GM21717 (cell line): ENCODE measurements around the gene PLD2.

Source experiments
- ATAC-seq: cut with Tn5 transposase; IDR thresholded peaks from one replicate; pipeline ENCODE4 v1.9.1; 2021; ENCODE audit warnings: mild to moderate bottlenecking, moderate library complexity; ENCODE audit not compliant: unreplicated experiment

Gene PLD2

DNA sequence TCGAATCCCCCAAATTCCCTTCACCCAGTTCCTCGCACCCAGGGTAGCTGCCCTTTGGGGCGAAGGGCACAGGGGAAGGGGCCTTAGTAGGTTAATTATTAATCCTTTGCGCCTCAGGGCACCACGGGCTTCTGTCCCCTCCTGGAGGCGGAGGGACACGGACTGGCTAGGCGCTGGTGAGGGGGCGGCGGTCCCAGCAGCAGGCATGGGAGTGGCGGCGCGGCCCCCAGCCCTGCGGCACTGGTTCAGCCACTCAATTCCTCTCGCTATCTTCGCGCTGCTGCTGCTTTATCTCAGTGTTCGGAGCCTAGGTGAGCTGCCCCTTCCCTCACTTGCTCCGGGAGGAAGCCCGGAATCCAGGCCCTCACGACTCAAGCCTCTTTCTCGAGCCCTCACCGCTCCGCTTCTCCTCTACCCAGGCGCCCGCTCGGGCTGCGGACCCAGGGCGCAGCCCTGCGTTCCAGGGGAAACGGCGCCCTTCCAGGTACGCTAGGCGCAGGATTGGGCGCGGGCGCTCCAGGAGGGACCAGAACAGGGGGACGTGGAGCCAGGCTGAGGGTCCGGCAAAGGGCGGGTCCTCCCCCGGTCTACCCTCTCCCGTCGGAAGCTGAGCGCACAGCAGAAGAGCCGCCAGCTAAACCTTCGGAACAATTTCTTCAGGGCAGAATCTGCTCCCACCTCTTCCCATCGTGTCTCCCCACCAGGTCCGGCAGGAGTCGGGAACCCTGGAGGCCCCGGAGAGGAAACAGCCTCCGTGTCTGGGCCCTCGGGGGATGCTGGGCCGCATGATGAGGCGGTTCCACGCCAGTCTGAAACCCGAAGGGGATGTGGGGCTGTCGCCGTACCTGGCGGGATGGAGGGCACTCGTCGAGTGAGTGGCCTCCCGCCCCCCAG lies 17.9 kb upstream of the PLD2 start, which contains the start of gene GLTPD2:
Gene GLTPD2 (plus strand): TSS at position 158 of the 894 bp plus-strand sequence. CDS start 48 bp downstream, at position 206.
- peak; percentile 14 for ATAC-seq

DNA sequence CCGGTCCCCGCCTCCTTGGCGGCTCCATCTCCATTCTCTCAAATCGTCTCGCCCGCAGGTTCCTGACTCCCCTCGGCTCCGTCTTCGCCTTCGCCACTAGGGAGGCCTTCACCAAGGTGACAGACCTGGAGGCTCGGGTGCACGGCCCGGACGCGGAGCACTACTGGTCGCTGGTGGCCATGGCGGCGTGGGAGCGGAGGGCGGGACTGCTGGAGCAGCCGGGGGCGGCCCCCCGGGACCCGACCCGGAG lies 17.3 kb upstream of the PLD2 start:
- ATAC-seq = peak; percentile 27

DNA sequence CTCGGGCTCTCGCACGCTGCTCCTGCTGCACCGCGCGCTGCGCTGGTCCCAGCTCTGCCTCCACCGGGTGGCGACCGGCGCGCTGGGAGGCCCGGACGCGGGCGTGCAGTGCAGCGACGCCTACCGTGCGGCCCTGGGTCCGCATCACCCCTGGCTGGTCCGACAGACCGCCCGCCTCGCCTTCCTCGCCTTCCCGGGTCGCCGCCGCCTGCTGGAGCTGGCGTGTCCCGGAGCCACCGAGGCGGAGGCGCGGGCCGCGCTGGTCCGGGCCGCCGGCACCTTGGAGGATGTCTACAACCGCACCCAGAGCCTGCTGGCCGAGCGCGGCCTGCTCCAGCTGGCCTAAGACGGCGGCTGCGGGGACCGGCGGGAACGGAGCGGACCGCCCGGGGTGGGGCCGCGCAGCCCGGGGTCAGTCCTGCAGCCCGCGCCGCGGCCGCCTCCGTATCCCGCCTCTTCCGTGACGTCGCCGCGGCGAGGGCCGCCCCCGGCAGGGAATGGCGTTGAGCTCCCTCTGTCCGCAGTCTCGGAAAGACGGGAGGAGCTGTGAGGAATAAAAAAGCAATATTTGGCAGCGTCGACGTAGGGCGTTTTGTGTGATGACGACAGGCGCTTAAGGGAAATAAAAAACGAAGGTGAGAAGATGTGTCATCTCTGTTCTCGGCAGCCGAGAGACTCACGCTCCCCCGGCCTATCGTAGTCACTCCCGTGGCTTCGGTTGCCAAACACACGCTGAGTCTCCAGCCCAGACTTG lies 16.8 kb upstream of the PLD2 start:
- ATAC-seq = peak; percentile 68

DNA sequence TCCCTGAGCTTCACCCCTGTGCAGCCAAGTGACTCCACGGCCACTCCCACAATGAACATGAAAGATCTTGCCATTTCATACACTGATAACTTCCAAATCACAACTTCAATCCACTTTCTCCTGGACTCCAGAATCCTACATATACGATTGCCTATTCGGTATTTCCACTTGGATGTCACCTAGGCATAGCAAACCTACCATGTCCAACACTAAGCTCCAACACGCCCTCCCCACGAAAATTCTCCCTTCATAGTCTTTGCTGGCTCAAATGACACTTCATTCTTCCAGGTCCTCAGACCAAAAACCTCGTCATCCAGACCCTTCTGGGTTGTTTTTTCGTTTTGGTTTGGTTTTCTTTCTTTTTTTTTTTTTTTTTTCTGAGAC lies 16.3 kb upstream of the PLD2 start:
- ATAC-seq = no peak

DNA sequence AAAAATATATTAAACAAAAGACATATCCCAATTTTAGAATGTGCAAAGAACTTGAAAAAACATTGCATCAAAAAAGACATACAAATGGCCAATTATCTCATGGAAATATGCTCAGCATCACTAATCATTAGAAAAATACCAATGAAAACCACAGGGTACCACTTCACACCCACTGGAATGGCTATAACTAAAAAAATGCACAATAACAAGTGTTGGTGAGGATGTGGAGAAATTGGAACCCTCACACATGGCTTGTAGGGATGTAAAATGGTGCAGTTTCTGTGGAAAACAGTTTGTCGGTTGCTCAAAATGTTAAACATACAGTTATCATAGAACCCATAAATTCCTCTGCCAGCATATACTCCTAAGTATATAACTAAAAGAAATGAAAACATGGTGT lies 11.8 kb upstream of the PLD2 start:
- no peak for ATAC-seq

DNA sequence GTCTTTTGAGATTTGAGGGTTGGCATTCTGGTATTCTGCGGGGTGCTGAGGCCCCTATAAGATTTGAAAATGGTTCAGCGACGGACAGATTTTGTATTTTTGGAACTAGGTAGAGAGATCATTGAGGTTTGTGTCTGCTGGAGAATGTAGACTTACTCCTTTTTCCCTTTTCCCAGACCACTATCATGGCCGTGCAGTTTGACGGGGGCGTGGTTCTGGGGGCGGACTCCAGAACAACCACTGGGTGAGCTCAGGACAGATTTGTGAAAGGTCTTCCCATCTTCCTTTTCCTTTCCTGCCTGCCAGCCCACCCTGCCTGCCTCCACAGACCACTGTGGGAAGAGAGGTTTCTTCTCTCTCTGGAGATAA lies 10.4 kb upstream of the PLD2 start:
- ATAC-seq = no peak

DNA sequence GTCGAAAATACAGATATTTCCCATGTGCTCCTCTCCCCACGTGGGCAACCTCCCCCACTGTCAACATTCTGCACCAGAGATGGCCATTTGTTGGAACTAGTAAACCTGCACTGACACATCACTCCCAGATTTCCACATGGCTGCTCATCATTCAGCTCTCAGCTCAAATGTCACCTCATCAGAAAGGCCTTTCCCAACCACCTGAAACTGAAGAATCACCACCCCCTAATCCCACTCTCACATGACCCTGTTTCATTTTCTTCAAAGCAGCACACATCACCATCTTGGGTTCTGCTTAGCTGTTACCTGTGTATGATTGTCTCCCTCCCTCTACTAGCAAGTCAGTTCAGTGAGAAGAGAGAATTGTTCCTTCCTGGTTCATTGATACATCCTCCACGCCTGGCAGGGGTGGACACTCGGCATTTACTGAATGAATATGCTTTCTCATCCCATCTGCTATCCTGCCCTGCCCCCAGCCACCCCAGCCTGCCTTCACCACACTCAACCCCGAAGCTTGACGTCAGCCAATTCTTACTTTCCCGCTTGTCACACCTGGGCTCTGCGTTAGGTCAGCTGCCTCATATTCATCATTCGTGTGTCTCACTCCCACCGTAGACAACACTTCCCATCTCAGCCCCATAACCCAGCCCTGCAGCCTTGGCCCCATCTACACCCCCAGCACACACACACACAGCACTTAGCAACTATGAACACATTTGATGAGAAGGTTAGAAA lies 6.3 kb upstream of the PLD2 start:
- ATAC-seq = no peak

DNA sequence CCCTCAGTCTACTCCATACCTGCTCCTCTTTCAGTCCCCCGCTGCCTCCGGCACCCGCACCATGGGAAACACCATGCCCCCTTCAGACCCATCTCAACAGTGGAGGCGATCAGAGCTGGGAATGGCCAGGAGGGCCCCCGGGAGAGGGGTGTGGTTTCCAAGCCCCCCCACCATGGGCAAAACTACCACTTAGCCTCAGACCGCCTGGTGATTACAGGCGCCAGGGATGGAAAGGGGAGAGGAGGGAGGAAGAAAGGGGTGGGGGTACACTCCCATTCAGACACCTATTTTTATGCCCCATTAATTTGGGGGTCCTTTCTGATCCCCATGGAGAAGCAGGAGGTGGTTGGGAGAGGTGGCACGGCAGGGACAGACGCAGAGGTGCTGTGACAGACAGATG lies 4.7 kb upstream of the PLD2 start, which contains the start of gene C17orf114:
Gene C17orf114 (minus strand): TSS at position 101 of the 400 bp plus-strand sequence.
- no peak for ATAC-seq

DNA sequence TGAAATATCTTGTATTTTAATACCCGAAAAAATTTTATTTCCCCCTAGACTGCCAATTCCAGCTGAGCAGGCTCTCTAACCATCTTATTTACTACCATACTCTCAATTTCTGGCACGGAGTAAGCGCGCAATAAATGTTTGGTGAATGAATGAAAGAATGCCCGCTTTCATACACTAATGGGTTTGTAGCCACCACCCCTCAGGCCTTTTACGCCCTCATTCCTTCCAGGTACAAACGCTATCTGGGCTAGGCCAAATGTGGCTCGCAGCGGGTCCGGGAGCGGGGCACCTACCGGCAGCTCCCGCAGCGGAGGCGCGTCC lies 536 bp upstream of the PLD2 start:
- ATAC-seq = peak; percentile 13

DNA sequence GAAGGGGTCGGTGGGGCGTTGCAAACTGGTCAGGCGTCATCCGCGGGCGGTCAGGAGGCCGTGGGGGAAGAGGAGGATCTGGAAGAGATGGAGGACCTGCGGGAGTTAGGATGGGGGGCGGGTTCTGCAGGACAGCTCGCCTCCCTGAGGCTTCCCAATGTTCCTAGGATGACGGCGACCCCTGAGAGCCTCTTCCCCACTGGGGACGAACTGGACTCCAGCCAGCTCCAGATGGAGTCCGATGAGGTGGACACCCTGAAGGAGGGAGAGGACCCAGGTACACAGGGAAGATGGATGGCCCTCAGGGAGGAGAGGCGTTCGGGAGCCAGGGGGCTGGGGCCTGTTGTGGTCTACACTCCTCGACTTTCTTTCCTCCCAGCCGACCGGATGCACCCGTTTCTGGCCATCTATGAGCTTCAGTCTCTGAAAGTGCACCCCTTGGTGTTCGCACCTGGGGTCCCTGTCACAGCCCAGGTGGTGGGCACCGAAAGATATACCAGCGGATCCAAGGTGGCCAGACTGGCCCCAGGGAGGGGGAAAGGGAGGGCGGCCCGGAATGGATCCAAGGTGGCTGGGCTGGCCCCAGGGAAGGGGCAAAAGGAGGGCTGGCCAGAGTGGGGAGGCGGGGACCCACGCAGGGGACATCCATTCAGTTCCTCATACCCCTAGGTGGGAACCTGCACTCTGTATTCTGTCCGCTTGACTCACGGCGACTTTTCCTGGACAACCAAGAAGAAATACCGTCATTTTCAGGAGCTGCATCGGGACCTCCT lies 839 bp downstream of the PLD2 start:
- ATAC-seq = peak; percentile 5

DNA sequence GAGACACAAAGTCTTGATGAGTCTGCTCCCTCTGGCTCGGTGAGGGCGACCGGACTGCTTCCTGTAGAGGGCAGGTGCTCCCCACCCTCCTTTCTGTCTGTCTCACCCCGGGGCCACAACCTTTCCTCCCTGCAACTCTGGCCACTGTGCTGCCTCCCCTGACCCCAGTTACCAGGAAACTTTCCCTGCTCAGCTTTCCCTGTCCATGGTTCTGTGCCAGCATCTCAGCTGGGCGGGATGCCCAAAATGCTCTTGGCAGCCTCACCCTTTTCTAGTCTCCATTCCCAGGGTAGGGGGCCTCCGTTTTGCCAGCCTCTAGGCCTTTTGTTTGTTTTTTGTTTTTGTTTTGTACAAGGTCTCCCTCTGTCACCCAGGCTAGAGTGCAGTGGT lies 1.4 kb downstream of the PLD2 start:
- ATAC-seq = no peak

DNA sequence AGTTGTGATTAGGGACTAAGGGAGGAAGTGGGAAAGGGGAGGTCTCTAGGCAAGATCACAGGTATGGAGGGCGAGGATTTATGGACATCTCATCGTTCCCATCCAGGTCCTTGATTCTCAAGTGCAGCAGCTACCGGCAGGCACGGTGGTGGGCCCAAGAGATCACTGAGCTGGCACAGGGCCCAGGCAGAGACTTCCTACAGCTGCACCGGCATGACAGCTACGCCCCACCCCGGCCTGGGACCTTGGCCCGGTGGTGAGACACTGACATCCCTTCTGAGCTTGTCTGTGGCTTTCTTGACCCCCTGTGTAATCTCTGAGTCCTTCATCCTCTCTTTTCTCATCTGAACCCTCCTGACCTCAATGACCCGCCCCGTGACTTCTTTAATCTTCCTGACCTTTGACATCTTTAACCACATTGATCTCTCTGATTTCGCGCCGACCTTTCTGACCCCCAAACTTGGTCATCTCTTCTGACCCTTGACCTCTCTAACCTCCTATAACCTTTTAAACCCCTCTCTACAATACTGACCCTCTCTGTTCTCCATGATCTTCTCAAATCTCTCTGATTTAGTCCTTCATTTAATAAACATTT lies 3.8 kb downstream of the PLD2 start:
- no peak for ATAC-seq

DNA sequence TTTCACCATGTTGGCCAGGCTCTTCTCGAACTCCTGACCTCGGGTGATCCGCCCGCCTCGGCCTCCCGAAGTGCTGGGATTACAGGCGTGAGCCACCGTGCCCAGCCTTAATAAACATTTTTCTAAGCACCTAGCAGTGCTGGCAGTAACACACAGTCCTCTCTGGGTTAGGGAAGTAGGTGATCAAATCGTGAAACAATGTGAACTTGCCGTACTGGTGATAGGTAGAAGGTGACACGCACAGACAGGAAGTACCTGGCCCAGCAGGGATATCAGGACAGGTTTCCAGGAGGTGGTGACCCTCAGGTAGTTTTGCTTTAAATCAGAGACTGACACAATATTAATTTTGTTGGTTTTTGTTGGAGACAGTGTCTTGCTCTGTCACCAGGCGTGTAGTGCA lies 4.5 kb downstream of the PLD2 start:
- ATAC-seq = no peak

DNA sequence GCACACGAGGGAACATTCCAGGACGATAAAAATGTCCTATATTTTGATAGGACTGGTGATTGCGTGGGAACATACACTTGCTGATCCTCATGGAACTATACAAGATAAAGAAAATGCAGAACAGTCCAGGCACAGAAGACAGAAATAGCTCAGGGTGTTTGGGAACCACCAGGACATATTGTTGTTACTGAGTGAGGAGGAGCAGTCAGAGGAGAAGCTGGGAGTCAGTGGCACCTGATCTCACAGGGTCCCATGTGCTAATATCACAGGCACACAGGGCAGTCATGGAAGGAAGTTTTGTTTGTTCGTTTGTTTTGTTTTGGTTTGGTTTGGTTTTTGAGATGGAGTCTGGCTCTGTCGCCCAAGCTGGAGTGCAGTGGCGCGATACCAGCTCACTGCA lies 5.7 kb downstream of the PLD2 start:
- ATAC-seq = no peak

DNA sequence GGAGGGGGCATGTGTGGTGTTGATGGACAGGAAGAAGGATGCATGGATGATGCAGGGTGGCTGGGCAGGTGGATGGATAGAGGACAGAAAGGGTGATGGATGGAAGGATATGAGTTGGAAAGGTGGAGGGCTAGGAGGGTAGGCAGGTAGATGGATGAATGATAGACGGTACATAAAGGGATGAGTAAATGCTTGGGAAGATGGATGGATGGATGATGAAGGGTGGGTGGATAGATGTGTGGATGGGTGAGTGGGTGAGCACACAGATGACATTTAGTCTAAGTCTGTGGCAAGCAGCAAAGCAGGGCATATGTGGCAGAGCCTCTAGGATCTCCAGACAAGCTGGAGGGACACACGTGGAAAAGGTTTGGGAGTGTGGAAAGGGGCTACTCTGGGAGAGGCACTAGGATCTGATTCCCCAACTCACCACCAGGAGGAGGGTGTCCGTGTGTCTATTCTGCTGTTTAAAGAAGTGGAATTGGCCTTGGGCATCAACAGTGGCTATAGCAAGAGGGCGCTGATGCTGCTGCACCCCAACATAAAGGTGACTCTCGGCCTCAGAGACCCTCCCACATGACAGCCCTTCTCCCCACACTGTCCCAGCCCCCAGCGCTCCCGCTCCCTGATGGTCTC lies 8.2 kb downstream of the PLD2 start:
- no peak for ATAC-seq

DNA sequence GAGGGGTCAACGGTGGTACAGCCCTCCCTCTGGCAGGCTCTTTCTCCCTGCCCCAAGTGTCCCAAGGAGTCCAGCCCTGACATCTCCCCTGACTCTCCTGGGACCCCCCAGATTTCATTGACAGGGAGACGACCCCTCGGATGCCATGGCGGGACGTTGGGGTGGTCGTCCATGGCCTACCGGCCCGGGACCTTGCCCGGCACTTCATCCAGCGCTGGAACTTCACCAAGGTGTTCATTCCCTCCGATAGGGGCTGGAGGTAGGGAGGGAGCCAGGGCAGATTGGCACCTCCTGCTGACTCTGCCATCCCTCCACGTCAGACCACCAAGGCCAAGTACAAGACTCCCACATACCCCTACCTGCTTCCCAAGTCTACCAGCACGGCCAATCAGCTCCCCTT lies 9.9 kb downstream of the PLD2 start:
- no peak for ATAC-seq

DNA sequence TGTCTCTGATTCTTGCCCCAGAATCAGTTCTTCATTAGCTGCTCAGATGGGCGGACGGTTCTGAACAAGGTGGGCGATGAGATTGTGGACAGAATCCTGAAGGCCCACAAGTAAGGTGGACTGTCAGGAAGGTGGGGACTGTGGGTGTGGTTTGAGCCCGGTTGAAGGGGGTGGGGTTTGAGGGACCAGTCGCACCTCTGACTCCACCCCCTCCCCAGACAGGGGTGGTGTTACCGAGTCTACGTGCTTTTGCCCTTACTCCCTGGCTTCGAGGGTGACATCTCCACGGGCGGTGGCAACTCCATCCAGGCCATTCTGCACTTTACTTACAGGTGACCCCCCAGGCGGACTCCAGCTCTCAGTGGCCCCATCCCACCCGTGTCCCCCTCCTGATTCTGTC lies 11.3 kb downstream of the PLD2 start:
- ATAC-seq = no peak

DNA sequence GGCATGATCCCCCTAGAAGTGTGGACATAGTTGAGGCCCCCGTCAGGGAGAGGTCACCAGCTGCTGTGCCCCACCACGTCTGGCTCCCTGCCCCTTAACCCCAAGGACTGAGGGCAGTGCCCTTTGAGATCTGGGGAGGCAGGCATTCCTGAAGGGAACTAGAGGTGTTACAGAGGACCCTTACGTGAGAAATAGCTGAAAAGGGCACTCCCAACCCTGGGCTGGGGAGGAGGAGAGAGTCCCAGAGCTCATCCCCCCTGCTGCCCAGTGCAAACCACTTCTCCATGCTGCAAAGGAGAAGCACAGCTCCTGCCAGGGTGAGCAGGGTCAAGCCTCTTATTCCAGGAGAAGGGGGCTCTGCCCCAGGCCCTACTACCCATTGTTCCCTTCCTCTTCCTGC lies 15.9 kb downstream of the PLD2 start:
- ATAC-seq = no peak

DNA sequence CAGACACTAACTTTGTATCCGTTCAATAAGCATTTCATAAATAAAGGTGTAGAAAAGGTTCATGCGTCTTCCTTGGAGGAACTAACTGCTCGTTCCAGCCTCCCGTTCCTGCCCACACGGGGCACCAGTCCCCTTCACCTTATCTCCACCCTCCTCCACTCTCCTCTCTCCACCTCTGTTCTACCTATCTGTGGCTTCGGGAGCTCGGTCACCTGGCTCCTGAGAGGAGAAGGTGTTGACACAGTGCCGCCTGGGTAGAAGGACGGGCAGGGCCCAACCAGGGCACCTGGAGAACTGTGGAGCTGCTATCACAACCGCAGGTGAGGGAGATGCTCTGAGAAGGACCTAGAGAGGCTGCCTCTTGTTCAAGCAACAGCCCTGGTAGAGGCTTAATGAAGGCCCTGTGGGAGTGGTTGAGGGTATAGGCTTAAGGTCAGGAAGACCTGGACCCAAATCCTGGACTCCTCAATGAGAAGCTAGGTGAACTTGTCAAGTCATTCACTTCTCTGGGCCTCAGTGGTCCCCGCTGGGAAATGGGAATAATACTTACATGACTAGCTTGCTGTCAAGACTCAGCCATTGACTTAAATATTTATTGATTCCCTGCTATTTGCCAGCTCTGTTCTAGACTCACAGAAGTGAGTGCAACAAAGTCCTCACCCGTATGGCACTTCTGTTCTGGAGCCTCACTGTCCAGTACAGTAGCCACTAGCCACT lies 16.6 kb downstream of the PLD2 start:
- ATAC-seq = no peak

DNA sequence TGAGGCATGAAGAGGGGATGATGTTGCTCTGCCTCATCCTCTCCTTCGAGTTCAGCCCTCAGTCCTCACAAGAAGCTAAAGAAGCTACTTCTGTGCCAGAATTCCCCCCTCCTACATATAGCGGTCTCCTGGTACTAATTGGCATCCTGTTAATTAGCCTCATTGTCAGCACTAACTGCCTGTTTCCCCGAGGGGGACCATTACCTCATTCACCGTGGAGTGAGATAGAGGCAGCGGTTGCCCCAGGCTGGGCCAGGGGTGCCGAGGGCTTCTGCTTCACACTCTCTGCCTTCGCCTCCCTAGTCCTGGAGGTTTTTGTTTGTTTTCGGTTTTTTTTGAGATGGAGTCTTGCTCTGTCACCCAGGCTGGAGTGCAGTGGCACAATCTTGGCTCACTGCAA lies 20.4 kb downstream of the PLD2 start:
- no peak for ATAC-seq
